ENCODE data around the gene DRAP1.

- TF ChIP-seq ARID4B (CRISPR knock-in tag; IDR thresholded peaks at IDR 0.05) (no peak), CTCF (IDR thresholded peaks at IDR 0.05 in 2 of 3, conservative IDR thresholded peaks at IDR 0.05 in 1 of 3; ENCODE audit: insufficient read depth in 2 of 3, low read depth in 1 of 3, low read length in 3 of 3) (peak; percentile 26 to 49 (median 42); a peak in 4 of 6 replicates)
Observed at GRCh38 chr11:65932558-65932919, 13.3 kb downstream of the DRAP1 start.
